Activated CD8-positive, alpha-beta memory T cell treated with anti-CD3 and anti-CD28 coated beads for 36 hours (primary cell): ENCODE data around the gene GDF7. TPM values are rescaled to one million over a fixed set of nuclear protein-coding genes. Genes with fewer than 3 reads are reported as not detected.

Source experiments
- CTCF ChIA-PET: fragments of 350-600 bp; sonication (Branson Sonifier 250); formaldehyde crosslinking; loops from one replicate; lab custom pipeline; 2021; ENCODE audit warnings: antibody characterized with exemption; lab: Charles Lee
- POLR2A ChIA-PET: fragments of 350-600 bp; sonication (Branson Sonifier 250); formaldehyde crosslinking; loops from one replicate; lab custom pipeline; 2021; ENCODE audit warnings: antibody characterized with exemption; lab: Charles Lee
- total RNA-seq, 2 experiments: library from RNA; stranded (reverse); gene quantifications; one replicate each; pipeline ENCODE4 v1.2.3, GENCODE V29; 2021

The GDF7 gene
- total RNA-seq, 2 experiments from 2014 or later: not detected

DNA sequence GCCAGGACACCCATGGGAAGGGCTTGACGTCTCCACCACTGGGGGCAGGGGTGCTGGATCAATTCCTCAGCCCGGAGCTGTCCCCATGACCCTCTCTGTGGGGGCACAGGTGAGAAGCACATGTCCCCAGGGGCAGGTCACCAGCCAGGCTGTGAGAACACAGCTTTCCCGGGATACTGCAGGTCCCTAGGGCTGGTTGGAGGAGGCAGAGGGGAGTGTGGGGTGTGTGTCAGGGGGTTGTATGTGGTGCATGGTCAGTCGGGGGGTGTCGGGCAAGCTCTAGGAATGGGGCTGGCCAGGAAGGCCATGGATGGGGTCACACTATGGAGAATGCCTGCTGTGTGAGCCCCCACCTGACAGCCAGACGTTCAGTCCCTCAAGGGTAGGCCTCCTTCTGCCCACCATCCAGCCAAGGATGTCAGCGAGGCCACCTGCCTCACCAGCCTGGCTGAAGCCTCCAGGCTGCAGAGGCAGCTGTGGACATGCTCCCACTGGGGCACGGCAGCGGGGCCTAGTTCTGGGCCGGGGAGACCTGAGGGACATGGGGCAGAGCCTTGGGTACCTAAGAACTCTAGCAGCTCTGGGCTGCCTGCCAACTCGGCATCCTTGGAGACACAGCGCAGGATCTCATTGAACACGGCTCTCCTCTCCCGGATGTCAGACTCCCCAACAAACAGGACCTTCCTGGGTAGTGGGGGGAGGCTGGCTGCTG, 26.4 kb upstream of the GDF7 start:
- ChIA-PET CTCF (interaction anchor here (0.7 to 4.5 kb wide), 4 partner anchors 9 to 287 kb away, joined by 3 to 49 read pairs (median 15); no protein-coding TSS in a partner anchor), POLR2A (no interaction called here)

DNA sequence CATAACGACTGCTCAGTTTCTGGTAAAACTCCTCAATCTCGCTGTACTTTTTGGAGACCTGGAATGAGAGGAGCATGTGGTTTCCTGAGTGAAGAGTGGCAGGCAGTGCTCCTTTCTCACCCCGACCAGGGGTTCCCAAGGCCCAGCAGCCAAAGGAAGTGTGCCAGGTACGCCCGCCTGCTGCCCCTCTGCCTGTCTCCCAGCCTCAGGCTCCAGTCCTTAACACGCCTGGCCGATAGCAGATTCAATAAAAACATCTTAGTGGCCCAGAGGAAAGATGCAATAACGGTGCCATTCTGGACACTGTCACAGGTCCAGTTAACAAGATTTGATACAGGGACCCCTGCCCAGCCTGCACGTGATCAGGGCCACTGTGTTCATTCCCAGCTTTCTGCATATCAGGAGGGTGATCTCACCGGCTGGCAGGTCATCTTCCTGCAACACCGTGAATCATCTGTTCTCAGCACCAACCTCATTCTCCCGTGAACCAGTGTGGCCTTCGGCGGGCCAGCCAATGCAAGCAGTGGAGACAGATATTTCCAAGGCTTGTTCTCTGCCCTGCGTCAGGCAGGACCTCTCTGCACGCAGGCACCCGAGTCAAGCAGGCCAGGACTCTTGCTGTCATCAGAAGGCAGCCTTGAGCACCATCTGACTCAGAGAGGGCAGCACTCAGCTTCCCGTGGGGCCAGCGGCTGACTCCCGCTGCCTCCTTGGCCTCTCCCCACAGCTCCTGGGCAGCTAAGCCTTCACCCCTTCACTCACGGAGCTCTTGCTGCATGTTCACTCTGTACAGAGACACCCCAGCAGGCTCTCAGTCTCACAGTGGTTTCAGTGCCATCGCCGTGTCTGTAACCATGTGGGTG, 25.6 kb upstream of the GDF7 start:
- ChIA-PET CTCF (interaction anchor here (0.7 to 4.5 kb wide), 15 partner anchors 10 to 288 kb away, joined by 3 to 49 read pairs (median 4); partner anchors contain the start of genes HS1BP3 and RHOB), POLR2A (no interaction called here)

DNA sequence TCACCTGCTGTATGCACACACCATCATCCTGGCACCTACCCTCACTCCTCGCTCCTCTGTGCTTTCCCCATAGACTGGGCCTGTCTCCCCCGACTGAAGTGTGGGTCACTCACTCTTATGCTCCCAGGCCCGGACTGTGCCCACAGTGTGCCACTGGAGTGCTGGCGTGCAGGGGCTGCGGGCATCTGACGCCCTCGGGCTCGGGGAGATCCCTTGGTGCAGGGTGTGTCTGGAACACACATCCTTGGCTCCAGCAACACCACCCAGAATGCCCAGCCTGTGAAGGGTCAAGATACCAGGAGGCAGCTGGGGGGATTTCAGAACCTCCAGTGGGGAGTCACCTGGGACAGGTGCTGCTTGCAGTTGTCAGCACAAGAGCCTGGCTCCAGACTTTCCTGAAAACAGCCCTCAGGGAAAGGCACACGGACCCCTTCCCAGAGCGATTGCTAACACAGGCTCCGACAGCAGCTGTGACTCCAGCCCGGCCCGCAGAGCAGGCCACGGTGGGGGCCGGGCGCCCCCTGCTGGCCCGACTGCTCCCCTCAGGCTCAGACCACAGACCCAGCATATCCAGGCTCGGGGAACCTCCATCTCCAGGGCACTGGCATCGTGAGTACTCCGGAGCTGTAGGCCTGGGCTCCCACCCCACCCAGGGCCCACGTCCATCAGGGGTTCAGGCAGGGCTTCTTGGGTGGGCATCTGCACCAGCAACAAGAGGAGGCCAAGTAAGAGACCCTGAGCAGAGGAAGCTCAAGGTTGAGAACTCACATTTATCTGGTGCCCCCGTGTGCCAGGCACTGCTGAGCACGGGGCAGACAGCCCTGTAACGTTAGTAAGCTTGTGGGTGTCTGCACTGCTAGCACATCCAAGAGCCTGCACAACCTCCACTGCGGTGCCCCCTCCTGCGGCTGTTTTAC, 24.6 kb upstream of the GDF7 start:
- POLR2A ChIA-PET: interaction anchor here (0.9 to 1.3 kb wide), 2 partner anchors 196 to 218 kb away, joined by 3 to 9 read pairs; partner anchors contain the start of gene RHOB
- CTCF ChIA-PET: interaction anchor here (0.5 to 4.5 kb wide), 28 partner anchors 9 to 400 kb away, joined by 3 to 49 read pairs (median 4); partner anchors contain the start of genes HS1BP3 and RHOB

DNA sequence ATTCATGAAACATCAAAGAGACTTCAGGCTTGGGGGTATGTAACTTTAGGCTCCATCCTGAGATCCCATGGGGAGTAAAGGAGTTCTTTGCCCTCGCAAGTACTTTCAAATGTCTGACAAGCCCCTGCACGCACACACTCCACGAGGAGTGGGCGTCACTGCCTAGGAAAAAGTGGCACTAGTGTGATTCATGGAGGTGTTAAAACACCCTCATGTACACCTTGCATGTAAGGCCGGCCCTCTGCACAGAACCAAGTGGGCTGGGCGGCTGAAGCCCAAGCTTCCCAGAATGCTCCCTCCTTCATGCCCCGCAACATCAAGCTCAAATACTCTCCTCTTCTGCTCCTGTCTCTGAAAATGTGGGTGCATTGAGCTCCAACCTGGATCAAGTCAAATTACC, 23.9 kb upstream of the GDF7 start:
- POLR2A ChIA-PET: interaction anchor here (0.9 to 1.3 kb wide), 2 partner anchors 196 to 219 kb away, joined by 3 to 9 read pairs; partner anchors contain the start of gene RHOB
- CTCF ChIA-PET: interaction anchor here (0.9 to 4.5 kb wide), 16 partner anchors 8 to 400 kb away, joined by 3 to 49 read pairs (median 4); partner anchors contain the start of genes HS1BP3 and RHOB

DNA sequence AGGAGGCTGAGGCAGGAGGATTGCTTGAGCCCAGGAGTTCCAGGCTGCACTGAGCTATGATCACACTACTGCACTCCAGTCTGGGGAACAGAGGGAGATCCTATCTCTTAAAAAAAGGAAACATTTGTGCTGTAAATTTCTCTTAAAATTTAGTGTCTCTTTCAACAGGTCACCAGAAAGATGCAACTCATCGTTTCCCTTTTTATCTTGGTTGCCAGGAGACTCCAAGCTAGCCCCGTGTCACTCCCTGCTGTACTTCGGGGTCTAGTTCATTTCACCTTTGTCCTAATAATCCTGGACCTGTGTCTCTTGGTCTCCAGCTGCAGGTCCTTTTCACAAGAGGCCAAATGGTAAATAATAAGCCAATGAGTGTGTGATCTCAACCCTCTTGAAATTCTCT, 23.1 kb upstream of the GDF7 start:
- ChIA-PET CTCF (interaction anchor here (0.5 to 4.5 kb wide), 8 partner anchors 34 to 283 kb away, joined by 3 to 49 read pairs (median 4); no protein-coding TSS in a partner anchor), POLR2A (no interaction called here)

DNA sequence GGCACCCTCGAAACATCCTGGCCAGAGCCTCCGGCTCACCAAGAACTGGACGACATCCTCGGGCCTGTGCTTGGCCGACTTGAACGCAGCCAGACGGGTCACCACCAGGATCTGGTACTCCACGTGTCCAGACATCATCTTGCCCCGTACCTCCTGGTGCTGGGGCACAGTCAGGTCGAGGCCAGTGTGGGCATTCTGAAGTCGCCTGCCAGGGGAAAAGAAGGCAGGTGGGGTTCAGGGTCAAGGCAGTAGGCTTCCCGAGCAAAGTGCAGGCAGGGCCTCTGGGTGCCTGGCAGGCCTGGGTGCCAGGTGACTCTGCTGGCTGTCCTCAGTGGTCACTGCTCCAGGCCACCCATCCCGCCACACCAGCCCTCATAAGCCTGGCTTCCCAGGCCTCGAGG, 21.6 kb upstream of the GDF7 start:
- CTCF ChIA-PET: no interaction called here

DNA sequence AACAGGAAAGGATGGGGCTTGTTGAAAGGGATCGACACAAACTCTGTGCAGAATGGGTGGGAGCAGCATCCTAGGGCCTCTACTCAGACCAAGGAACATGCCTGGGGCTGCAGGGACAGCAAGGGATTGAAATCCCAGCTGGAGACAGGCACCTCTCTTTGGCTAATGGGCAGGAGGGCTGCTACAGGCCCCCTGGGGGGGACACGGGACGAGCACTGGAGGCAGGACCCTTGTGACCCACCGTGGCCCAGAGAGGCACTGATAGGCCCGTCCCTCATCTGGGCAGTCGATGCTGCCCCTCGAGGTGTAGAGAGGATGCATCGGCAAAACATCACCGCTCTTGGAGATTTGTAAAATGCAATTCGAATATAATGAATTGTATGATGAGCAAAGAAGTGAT, 21.2 kb upstream of the GDF7 start:
- ChIA-PET POLR2A (no interaction called here), CTCF (no interaction called here)

More for the DNA sequence above, 21.6 kb upstream of the GDF7 start:
- POLR2A ChIA-PET: no interaction called here

DNA sequence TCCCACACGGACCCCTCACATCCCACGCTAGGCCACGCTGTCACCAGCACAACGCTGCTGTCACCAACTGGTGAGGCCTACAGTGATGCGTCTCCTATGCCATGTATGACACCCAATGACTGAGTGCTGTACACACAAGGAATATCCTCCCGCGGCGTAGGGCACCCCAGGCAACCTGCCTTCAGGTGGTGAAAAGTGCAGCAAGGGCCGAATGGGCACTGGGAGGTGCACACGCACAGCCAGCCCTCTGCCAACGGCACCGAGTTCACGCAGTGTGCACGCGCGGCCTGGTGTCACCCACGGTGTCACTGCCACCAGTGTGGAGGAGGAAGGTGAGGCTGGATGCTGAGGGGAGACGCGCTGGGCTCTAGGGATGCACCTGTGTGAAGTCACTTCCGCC, 20.5 kb upstream of the GDF7 start:
- POLR2A ChIA-PET: no interaction called here
- CTCF ChIA-PET: interaction anchor here (1.0 kb wide), 1 partner anchor 15 kb away, joined by 3 read pairs; no protein-coding TSS in a partner anchor

DNA sequence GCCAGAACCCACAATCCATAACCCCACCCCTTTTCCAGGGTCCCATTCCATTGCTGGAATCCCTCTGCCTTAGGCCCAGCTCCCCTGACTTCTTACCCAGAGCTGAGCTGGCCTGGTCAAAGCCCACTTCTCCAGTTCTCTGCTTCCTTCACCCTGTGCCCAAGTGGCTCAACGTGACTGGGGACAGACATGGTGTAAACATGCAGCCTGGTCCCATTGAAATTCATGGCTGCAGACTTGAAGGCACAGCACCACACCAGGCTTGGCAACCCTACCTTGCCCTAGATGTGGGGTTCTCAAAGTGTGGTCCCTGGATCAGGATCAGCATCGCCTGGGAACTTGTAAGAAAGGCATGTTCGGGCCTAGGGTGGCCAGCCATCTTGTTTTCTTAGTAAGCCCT, 19.7 kb upstream of the GDF7 start:
- ChIA-PET POLR2A (no interaction called here), CTCF (interaction anchor here (0.9 to 1.0 kb wide), 2 partner anchors 14 to 51 kb away, joined by 3 read pairs; no protein-coding TSS in a partner anchor)

DNA sequence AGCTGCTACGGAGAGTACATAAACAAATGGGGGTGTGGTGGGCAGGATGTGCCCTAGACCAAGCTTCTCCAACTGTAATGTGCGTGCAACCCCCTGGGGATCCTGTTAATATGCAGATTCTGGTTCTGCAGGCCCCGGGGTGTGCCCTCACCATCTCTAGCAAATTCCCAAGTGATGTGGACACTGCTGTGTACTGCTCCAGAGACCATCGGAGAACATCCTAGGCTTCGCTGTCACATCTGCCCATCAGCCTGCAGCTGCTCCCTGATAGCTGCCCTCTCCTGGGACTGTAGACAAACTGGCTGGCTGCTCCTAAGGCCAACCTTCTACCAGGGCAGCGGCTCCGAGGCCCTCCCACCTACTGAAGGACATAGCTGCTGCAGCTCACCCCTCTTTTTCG, 19.2 kb upstream of the GDF7 start:
- CTCF ChIA-PET: interaction anchor here (0.9 to 1.0 kb wide), 2 partner anchors 51 to 201 kb away, joined by 3 read pairs; partner anchors contain the start of gene RHOB
- POLR2A ChIA-PET: no interaction called here

DNA sequence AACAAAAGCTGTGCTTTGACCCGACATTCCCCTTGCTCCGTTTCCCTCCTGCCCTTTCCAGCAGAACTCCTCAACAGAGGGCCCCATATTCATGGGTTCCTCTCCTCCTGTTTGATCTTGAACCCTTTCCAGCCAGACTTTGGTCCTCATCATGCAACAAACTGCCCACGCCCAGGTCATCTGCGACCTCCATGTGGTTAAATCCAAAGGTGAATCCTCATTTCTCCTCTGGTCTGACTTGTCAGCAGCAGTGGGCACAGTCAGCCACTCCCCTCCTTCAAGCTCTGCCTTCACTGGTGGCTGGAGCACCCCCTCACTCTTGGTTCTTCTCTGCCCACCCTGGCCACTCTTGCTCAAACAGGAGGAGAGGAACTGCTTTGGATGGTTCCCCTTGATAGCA, 18.7 kb upstream of the GDF7 start:
- ChIA-PET POLR2A (no interaction called here), CTCF (interaction anchor here (0.5 to 3.7 kb wide), 4 partner anchors 12 to 207 kb away, joined by 3 to 13 read pairs (median 3); partner anchors contain the start of gene RHOB)

DNA sequence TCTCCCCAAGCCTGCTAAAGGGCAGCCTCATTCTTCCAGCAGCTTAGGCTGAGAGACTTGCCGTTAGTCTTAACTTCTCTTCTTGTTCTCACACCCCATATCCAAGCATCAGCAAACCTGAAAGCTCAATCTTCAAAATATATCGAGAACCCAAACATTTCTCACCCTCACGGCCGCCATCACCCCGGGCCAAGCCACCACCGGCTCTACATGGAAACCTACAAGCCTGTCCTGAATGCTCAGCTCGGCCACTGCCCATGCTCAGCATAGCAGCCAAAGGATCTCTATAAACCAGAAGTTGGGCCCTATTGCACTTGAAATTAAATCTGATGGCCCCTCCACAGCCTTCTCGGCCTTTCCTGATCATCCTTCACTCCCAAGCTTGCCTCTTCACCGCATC, 18.1 kb upstream of the GDF7 start:
- CTCF ChIA-PET: interaction anchor here (0.8 to 3.7 kb wide), 6 partner anchors 12 to 238 kb away, joined by 3 to 24 read pairs (median 8); partner anchors contain the start of gene RHOB
- POLR2A ChIA-PET: no interaction called here

DNA sequence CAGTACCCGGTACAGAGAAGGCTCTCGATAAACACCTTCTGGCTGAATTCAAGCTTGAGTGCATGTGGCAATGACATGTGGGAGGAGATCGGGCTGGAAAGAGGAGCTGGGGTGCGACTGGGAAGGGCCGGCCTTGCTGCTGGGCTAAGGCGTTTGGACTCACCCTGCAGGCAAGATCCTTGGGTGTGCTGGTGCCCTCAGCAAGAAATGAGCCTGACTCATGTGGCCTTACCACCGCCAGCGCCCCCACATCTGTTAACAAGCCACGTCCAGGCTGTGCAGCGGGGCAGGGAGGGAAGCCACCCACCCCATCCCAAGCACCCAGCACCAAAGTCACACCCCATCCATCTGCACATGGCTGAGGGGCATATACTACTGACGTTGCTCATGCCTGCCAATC, 17.4 kb upstream of the GDF7 start:
- POLR2A ChIA-PET: interaction anchor here (2.5 kb wide), 1 partner anchor 203 kb away, joined by 40 read pairs; the partner anchor contains the start of gene RHOB
- CTCF ChIA-PET: interaction anchor here (1.3 to 3.7 kb wide), 4 partner anchors 12 to 239 kb away, joined by 4 to 24 read pairs (median 15); no protein-coding TSS in a partner anchor

DNA sequence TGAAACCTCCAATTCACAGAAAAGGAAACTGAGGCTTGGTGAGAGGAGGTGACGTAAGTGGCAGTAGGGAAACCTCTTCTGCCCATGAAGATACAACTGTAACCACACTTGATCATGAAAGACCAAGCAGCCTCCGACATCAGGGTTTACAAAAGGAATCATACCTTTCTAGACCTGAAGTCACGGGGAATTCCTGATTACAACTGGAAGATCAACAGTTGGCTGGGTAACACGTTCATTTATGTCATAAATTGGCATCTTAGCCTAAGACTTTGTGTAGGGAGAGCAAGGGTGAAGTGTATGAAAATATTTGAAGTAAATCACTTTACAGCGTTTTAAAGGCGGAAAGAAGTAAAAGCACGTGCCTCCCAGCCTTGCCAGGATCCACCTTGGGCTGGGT, 17.0 kb upstream of the GDF7 start:
- POLR2A ChIA-PET: interaction anchor here (2.5 kb wide), 1 partner anchor 203 kb away, joined by 40 read pairs; the partner anchor contains the start of gene RHOB

DNA sequence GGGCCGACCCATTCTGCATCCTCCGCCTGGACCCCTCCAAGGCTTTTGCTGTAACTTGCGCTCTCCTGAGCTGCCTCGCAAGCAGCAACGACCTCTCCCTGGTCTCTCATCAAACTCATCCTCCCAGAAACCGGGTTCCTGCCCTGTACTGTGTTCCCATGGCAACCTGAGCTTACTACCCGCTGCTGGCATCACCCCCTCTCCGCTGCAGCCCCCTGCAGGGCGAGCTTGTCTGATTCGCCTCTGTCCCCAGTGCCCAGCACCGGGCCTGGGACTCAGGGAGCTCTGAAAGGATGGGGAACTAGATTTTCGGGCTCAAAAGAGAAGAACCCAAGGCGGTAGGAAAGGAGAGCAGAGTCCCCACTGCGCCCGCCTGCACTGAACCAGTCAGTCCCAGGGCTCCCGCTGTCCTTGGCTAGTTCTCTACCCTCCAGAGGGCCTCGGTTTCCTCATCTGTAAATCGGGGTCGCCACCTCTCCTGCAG, 16.5 kb upstream of the GDF7 start:
- ChIA-PET POLR2A (interaction anchor here (1.7 to 2.5 kb wide), 2 partner anchors 11 to 203 kb away, joined by 8 to 40 read pairs; partner anchors contain the start of gene RHOB), CTCF (interaction anchor here (0.5 to 3.7 kb wide), 13 partner anchors 8 to 243 kb away, joined by 3 to 24 read pairs (median 9); partner anchors contain the start of gene RHOB)

More for the DNA sequence above, 17.0 kb upstream of the GDF7 start:
- CTCF ChIA-PET: interaction anchor here (0.5 to 3.7 kb wide), 9 partner anchors 8 to 239 kb away, joined by 3 to 24 read pairs (median 15); partner anchors contain the start of gene RHOB

DNA sequence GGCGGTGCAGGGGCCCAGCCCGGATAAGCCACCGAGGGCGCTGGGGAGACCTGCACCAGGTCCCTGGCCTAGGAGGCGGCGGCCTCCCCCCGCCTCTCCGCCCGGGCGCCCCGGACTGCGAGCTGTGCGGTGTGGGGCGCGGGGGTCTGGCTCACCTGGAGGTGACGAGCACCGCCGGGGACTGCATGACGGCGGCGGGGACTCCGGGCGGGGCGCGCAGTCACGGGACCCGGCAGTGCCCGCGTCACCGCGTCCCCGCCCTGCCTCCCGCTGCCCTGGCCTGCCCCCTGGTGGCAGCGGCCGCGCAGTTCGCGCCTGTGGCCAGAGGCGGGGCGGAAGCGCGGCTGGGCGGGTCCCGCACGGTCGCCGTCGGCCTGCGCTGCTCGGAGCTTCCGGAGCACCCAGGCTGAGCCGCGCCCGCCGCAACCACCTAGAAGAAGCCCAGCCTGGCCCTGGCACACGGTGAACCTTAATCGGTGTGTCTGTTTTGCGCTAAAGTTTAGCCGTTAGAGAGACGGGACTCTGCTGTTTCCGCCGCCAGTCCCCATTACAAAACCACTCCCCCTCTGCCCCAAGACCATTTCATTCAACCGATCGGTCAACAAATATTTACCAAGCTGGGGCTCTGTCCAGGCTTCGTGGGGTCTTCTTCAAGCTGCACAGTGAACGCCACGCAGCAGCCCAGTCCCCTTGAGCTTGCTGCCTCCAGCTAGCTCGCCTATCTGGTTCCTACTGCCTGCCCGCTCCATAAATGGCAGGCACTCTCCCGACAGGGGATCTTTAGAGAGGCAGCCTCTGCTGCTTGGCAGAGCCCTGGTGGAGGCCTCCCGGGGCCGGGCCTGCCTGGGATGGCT, 15.8 kb upstream of the GDF7 start, which contains the start of gene HS1BP3:
Gene HS1BP3 (minus strand): TSS at position 222 of the 854 bp plus-strand sequence. CDS start 35 bp downstream, at position 187.
- ChIA-PET CTCF (interaction anchor here (0.6 to 3.7 kb wide), 18 partner anchors 9 to 353 kb away, joined by 3 to 24 read pairs (median 6); partner anchors contain the start of gene RHOB), POLR2A (interaction anchor here (1.7 to 2.5 kb wide), 2 partner anchors 10 to 204 kb away, joined by 8 to 40 read pairs; partner anchors contain the start of gene RHOB)
